ENCODE data around the gene FIG4.

- TF ChIP-seq CTCF (IDR thresholded peaks at IDR 0.05; ENCODE audit: insufficient read depth, low read length, poor library complexity, severe bottlenecking), result no peak
- TF ChIP-seq EZH2phosphoT487 (conservative IDR thresholded peaks at IDR 0.05; ENCODE audit: low read length), result no peak
Measured at GRCh38 chr6:109821428-109821827, 130.3 kb downstream of the FIG4 start.

Data from SU-DHL-6 (cell line).